Esophagus squamous epithelium (tissue), 4 donors: ENCODE measurements around the gene BOLL.

Experiments
- POLR2A ChIP-seq, 4 donors: fragments of 450-650 bp; IDR thresholded peaks; one replicate each; pipeline ENCODE4 v1.6.1; 2017; ENCODE audit warnings: antibody characterized with exemption in 4 of 4, mild to moderate bottlenecking in 4 of 4, moderate library complexity in 3 of 4
- TF ChIP-seq, protein P1 (sequence below), 6 experiments: fragments of 450-650 bp in 4 of 6; fragments of 200-600 bp in 2 of 6; sonication (generic) in 2 of 6; IDR thresholded peaks; one replicate each; pipeline ENCODE4 v1.5.1; 2016 to 2019; ENCODE audit warnings: antibody characterized with exemption in 6 of 6, mild to moderate bottlenecking in 4 of 6, moderate library complexity in 4 of 6

DNA sequence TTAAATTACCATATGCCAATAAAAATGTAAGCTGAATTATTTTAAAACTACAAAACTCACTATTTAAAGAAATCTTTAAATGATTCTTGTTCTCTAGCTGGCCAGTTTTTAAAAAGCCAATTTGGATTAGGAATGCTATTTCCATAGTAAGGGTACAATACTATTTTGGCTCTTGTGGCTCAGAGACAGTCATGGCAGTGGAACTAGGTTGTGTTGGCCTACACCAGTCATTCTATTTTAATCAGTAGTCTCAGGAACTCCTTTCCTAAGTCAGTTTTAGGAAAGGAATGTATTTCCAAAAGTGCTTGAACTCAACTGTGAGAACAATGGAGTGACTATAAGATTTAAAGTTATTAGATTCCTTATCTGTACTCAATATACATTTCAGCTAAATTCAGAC, 5.9 kb downstream of the BOLL start:
- TF ChIP-seq, protein P1, sequence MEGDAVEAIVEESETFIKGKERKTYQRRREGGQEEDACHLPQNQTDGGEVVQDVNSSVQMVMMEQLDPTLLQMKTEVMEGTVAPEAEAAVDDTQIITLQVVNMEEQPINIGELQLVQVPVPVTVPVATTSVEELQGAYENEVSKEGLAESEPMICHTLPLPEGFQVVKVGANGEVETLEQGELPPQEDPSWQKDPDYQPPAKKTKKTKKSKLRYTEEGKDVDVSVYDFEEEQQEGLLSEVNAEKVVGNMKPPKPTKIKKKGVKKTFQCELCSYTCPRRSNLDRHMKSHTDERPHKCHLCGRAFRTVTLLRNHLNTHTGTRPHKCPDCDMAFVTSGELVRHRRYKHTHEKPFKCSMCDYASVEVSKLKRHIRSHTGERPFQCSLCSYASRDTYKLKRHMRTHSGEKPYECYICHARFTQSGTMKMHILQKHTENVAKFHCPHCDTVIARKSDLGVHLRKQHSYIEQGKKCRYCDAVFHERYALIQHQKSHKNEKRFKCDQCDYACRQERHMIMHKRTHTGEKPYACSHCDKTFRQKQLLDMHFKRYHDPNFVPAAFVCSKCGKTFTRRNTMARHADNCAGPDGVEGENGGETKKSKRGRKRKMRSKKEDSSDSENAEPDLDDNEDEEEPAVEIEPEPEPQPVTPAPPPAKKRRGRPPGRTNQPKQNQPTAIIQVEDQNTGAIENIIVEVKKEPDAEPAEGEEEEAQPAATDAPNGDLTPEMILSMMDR (IDR thresholded peaks at IDR 0.05) = no peak
- TF ChIP-seq POLR2A (IDR thresholded peaks at IDR 0.05) = no peak
